NK-92 (cell line): ENCODE measurements around the gene LRP6.
"Not testable (repeated sequence)": the region's sequence is repeated elsewhere in the genome, so short reads cannot be mapped to it uniquely, and the experiment has no call there.

Source experiments
- DNase-seq: peaks from one replicate; lab custom pipeline; 2025; ENCODE audit not compliant: unreplicated experiment; lab: John Stamatoyannopoulos, UW

Gene LRP6

GRCh38 chr12:12266873-12267741 lies at the start of gene LRP6:
LRP6 (minus strand) TSS chr12:12267044; CDS start chr12:12266735, 309 bp downstream.
- no peak for DNase-seq

GRCh38 chr12:12315838-12316237 lies 49.0 kb upstream of the LRP6 start:
- no peak for DNase-seq

- not testable (repeated sequence) for DNase-seq
Measured at GRCh38 chr12:12310695-12311094, 43.9 kb upstream of the LRP6 start.

- no peak for DNase-seq
Measured at GRCh38 chr12:12305568-12306300, 38.9 kb upstream of the LRP6 start.

- no peak for DNase-seq
Measured at GRCh38 chr12:12302976-12303375, 36.1 kb upstream of the LRP6 start.

GRCh38 chr12:12301122-12301521 lies 34.3 kb upstream of the LRP6 start:
- DNase-seq = no peak

- no peak for DNase-seq
Measured at GRCh38 chr12:12297201-12297830, 30.5 kb upstream of the LRP6 start.

GRCh38 chr12:12294215-12295005 lies 27.6 kb upstream of the LRP6 start:
- no peak for DNase-seq

GRCh38 chr12:12290206-12290605 lies 23.4 kb upstream of the LRP6 start:
- DNase-seq = no peak

GRCh38 chr12:12286441-12286840 lies 19.6 kb upstream of the LRP6 start:
- DNase-seq = no peak

GRCh38 chr12:12282761-12283425 lies 16.0 kb upstream of the LRP6 start:
- no peak for DNase-seq

GRCh38 chr12:12282202-12282601 lies 15.4 kb upstream of the LRP6 start:
- DNase-seq = no peak

- DNase-seq = no peak
Measured at GRCh38 chr12:12281134-12281533, 14.3 kb upstream of the LRP6 start.

- DNase-seq = no peak
Measured at GRCh38 chr12:12278899-12279298, 12.1 kb upstream of the LRP6 start.

- DNase-seq = no peak
Measured at GRCh38 chr12:12275874-12276273, 9.0 kb upstream of the LRP6 start.

- DNase-seq = no peak
Measured at GRCh38 chr12:12273291-12273957, 6.6 kb upstream of the LRP6 start.

- DNase-seq = no peak
Measured at GRCh38 chr12:12272869-12273268, 6.0 kb upstream of the LRP6 start.

- DNase-seq = no peak
Measured at GRCh38 chr12:12270226-12270625, 3.4 kb upstream of the LRP6 start.

GRCh38 chr12:12267742-12268200 lies 927 bp upstream of the LRP6 start:
- DNase-seq = no peak

GRCh38 chr12:12266389-12266872 lies 413 bp downstream of the LRP6 start:
- DNase-seq = no peak
